ENCODE data around the gene PCDHA6. TPM values are rescaled to one million over a fixed set of nuclear protein-coding genes. Genes with fewer than 3 reads are reported as not detected.
"Not testable (repeated sequence)": the region's sequence is repeated elsewhere in the genome, so short reads cannot be mapped to it uniquely, and the experiment has no call there.

PCDHA6 gene
- total and polyA plus RNA-seq, 2 experiments from 2014 or later = 0.27 to 3.2 TPM

DNA sequence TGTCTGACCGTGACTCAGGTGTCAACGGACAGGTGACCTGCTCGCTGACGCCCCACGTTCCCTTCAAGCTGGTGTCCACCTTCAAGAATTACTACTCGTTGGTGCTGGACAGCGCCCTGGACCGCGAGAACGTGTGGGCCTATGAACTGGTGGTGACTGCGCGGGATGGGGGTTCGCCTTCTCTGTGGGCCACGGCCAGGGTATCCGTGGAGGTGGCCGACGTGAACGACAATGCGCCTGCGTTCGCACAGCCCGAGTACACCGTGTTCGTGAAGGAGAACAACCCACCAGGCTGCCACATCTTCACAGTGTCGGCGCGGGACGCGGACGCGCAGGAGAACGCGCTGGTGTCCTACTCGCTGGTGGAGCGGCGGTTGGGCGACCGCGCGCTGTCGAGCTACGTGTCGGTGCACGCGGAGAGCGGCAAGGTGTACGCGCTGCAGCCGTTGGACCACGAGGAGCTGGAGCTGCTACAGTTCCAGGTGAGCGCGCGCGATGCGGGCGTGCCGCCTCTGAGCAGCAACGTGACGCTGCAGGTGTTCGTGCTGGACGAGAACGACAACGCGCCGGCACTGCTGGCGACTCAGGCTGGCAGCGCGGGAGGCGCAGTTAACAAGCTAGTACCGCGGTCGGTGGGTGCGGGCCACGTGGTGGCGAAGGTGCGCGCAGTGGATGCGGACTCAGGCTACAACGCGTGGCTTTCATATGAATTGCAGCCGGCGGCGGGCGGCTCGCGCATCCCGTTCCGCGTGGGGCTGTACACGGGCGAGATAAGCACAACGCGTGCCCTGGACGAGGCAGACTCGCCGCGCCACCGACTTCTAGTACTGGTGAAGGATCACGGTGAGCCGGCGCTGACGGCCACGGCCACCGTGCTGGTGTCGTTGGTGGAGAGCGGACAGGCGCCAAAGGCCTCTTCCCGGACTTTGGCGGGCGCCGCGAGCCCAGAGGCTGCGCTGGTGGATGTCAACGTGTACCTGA lies 42.8 kb downstream of the PCDHA6 start:
- no peak for DNase-seq (ENCODE audit: low spot score)
- Histone ChIP-seq H3K27ac (no peak overlapping the region), H3K4me1 (ENCODE audit: insufficient read depth) (no peaks in the 10 kb centered on the region), H2AFZ (no peak overlapping the region), H3K36me3 (replicated peaks; ENCODE audit: insufficient read depth, low read depth) (no peaks in the 10 kb centered on the region), H3K9me2 (replicated peaks; ENCODE audit: insufficient read depth) (no peaks in the 10 kb centered on the region), H3K27me3 (no peaks in the 10 kb centered on the region), H3K4me2 (no peak overlapping the region), H3K9me3 (ENCODE audit: low read depth) (peaks cover 16% of the 10 kb centered on the region), H4K20me1 (ENCODE audit: insufficient read depth, poor library complexity, severe bottlenecking) (no peaks in the 10 kb centered on the region), H3K79me2 (peaks cover 11% of the 10 kb centered on the region), H3K4me3 (no peak overlapping the region)
- TF ChIP-seq EZH2phosphoT487 (IDR thresholded peaks at IDR 0.05; ENCODE audit: low read depth, severe bottlenecking, unreplicated experiment) (no peak), EZH2 (IDR thresholded peaks at IDR 0.05; ENCODE audit: borderline replicate concordance) (no peak)
- TF ChIP-seq, protein P1, sequence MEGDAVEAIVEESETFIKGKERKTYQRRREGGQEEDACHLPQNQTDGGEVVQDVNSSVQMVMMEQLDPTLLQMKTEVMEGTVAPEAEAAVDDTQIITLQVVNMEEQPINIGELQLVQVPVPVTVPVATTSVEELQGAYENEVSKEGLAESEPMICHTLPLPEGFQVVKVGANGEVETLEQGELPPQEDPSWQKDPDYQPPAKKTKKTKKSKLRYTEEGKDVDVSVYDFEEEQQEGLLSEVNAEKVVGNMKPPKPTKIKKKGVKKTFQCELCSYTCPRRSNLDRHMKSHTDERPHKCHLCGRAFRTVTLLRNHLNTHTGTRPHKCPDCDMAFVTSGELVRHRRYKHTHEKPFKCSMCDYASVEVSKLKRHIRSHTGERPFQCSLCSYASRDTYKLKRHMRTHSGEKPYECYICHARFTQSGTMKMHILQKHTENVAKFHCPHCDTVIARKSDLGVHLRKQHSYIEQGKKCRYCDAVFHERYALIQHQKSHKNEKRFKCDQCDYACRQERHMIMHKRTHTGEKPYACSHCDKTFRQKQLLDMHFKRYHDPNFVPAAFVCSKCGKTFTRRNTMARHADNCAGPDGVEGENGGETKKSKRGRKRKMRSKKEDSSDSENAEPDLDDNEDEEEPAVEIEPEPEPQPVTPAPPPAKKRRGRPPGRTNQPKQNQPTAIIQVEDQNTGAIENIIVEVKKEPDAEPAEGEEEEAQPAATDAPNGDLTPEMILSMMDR (IDR thresholded peaks at IDR 0.05; ENCODE audit: poor library complexity) = no peak
- 98% methylated on average over 102 of the region's 114 CpGs for WGBS (ENCODE audit: low lambda C conversion rate, missing lambda C conversion rate)

DNA sequence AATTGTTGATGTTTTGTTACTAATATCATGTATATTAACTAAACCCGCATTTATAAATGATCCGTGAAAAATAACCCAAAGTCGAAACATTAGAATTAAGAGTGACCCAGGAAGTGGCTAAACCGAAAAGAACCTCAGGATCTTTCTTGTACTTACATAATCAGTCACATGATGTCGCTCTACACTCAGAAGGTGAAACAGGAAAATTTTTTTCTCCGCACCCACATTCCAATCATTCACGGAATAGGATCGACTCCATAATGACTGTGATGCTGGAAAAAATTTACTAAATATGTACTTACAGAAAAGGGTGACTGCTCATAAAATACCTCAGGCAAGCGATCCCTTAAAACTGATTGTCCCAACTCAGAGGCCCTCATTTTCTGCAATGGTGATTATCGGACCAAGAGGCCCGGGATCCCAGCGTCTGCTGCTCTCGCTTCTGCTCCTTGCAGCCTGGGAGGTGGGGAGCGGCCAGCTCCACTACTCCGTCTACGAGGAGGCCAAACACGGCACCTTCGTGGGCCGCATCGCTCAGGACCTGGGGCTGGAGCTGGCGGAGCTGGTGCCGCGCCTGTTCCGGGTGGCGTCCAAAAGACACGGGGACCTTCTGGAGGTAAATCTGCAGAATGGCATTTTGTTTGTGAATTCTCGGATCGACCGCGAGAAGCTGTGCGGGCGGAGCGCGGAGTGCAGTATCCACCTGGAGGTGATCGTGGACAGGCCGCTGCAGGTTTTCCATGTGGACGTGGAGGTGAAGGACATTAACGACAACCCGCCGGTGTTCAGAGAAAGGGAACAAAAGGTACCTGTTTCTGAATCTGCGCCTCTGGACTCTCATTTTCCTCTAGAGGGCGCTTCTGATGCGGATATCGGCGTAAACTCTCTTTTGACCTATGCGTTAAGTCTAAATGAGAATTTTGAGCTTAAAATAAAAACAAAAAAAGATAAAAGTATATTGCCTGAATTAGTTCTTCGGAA lies 47.6 kb downstream of the PCDHA6 start, which contains the start of gene PCDHA12:
TSS of gene PCDHA12 (plus strand) at position 224 of the 981 bp plus-strand sequence. CDS start at position 389, 165 bp downstream.
- 22% methylated on average over 47 of the region's 47 CpGs for WGBS (ENCODE audit: low lambda C conversion rate, missing lambda C conversion rate)
- Histone ChIP-seq H3K4me2 (peak within 1 kb of the TSS; percentile 65), H3K27me3 (no peaks in the 10 kb centered on the region), H4K20me1 (ENCODE audit: insufficient read depth, poor library complexity, severe bottlenecking) (no peaks in the 10 kb centered on the region), H3K79me2 (peaks cover 24% of the 10 kb centered on the region), H3K9me3 (ENCODE audit: low read depth) (no peaks in the 10 kb centered on the region), H3K36me3 (replicated peaks; ENCODE audit: insufficient read depth, low read depth) (no peaks in the 10 kb centered on the region), H3K27ac (peak within 1 kb of the TSS; percentile 91), H3K9me2 (replicated peaks; ENCODE audit: insufficient read depth) (no peaks in the 10 kb centered on the region), H2AFZ (peak within 1 kb of the TSS; percentile 69), H3K4me1 (ENCODE audit: insufficient read depth) (no peaks in the 10 kb centered on the region), H3K4me3 (peak within 1 kb of the TSS; percentile 63)
- DNase-seq (ENCODE audit: low spot score) = peak; percentile 80
- TF ChIP-seq EZH2 (IDR thresholded peaks at IDR 0.05; ENCODE audit: borderline replicate concordance) (no peak), EZH2phosphoT487 (IDR thresholded peaks at IDR 0.05; ENCODE audit: low read depth, severe bottlenecking, unreplicated experiment) (no peak)
- TF ChIP-seq, protein P1 (IDR thresholded peaks at IDR 0.05; ENCODE audit: poor library complexity) = peak; percentile 66

DNA sequence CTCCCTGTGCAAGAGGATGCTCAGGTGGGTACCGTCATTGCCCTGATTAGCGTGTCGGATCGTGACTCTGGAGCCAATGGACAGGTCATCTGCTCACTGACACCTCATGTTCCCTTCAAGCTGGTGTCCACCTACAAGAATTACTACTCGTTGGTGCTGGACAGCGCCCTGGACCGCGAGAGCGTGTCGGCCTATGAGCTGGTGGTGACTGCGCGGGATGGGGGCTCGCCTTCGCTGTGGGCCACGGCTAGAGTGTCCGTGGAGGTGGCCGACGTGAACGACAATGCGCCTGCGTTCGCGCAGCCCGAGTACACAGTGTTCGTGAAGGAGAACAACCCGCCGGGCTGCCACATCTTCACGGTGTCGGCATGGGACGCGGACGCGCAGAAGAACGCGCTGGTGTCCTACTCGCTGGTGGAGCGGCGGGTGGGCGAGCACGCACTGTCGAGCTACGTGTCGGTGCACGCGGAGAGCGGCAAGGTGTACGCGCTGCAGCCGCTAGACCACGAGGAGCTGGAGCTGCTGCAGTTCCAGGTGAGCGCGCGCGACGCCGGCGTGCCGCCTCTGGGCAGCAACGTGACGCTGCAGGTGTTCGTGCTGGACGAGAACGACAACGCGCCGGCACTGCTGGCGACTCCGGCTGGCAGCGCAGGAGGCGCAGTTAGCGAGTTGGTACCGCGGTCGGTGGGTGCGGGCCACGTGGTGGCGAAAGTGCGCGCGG lies 48.9 kb downstream of the PCDHA6 start:
- H3K4me2 ChIP-seq; DNase-seq (ENCODE audit: low spot score); H3K9me2 ChIP-seq (replicated peaks; ENCODE audit: insufficient read depth); H3K4me3 ChIP-seq; H4K20me1 ChIP-seq (ENCODE audit: insufficient read depth, poor library complexity, severe bottlenecking); H3K36me3 ChIP-seq (replicated peaks; ENCODE audit: insufficient read depth, low read depth); H3K9me3 ChIP-seq (ENCODE audit: low read depth); H3K4me1 ChIP-seq (ENCODE audit: insufficient read depth); H2AFZ ChIP-seq; H3K27ac ChIP-seq; H3K27me3 ChIP-seq: not testable (repeated sequence)
- peaks cover 24% of the 10 kb centered on the region for H3K79me2 ChIP-seq
- 99% methylated on average over 73 of the region's 80 CpGs for WGBS (ENCODE audit: low lambda C conversion rate, missing lambda C conversion rate)

Measured in hepatocyte (in vitro differentiated cells).